GM12878 (cell line): ENCODE data around the gene SPHK2. TPM values are rescaled to one million over a fixed set of nuclear protein-coding genes. Genes with fewer than 3 reads are reported as not detected.
A peak's percentile ranks its signal among the peaks of the same experiment; 100 is the strongest.

Source experiments
- ASH2L ChIP-seq: fragments of 300-600, 200-600 bp; sonication (generic); IDR thresholded peaks from 2 replicates; pipeline ENCODE4 v1.6.1; 2017; ENCODE audit warnings: low read depth, mild to moderate bottlenecking, borderline replicate concordance
- BACH1 ChIP-seq: fragments of 450-650 bp; IDR thresholded peaks from 2 replicates; pipeline ENCODE4 v1.6.1; 2017; ENCODE audit warnings: mild to moderate bottlenecking, borderline replicate concordance
- CBX5 ChIP-seq: sonication (generic); IDR thresholded peaks from 2 replicates; pipeline ENCODE4 v1.6.1; 2016; ENCODE audit warnings: low read depth, moderate library complexity, mild to moderate bottlenecking, inconsistent platforms
- CREB1 ChIP-seq: IDR thresholded peaks from 2 replicates; pipeline ENCODE4 v1.6.1; 2012; ENCODE audit warnings: low read depth, mild to moderate bottlenecking, inconsistent platforms
- DPF2 ChIP-seq: fragments of 450-650 bp; IDR thresholded peaks from 2 replicates; pipeline ENCODE4 v1.6.1; 2017; ENCODE audit warnings: mild to moderate bottlenecking
- E4F1 ChIP-seq: fragments of 450-650 bp; IDR thresholded peaks from 2 replicates; pipeline ENCODE4 v1.6.1; 2018; ENCODE audit warnings: borderline replicate concordance, mild to moderate bottlenecking; ENCODE audit not compliant: partially characterized antibody
- EED ChIP-seq: sonication (generic); IDR thresholded peaks from 2 replicates; pipeline ENCODE4 v1.6.1; 2016; ENCODE audit warnings: antibody characterized with exemption, low read depth
- ELK1 ChIP-seq: IDR thresholded peaks from 2 replicates; pipeline ENCODE4 v1.6.1; 2012; ENCODE audit warnings: low read depth, low read length, improper control_type of control experiment
- FOXM1 ChIP-seq: IDR thresholded peaks from 2 replicates; pipeline ENCODE4 v1.6.1; 2012; ENCODE audit warnings: low read depth, mild to moderate bottlenecking, inconsistent platforms, low read length, moderate library complexity
- HCFC1 ChIP-seq: fragments of 150-350 bp; IDR thresholded peaks from 2 replicates; pipeline ENCODE4 v1.6.1; 2014; ENCODE audit warnings: low read length
- HDGF ChIP-seq: fragments of 450-650 bp; IDR thresholded peaks from 2 replicates; pipeline ENCODE4 v1.6.1; 2016; ENCODE audit warnings: antibody characterized with exemption
- IRF4 ChIP-seq: IDR thresholded peaks from 2 replicates; pipeline ENCODE4 v1.6.1; 2011; ENCODE audit warnings: low read depth, low read length
- KAT2A ChIP-seq: conservative IDR thresholded peaks from 2 replicates; pipeline ENCODE4 v1.6.1; 2011; ENCODE audit warnings: low read depth, low read length; ENCODE audit not compliant: control insufficient read depth
- KLF5 ChIP-seq: fragments of 450-650 bp; IDR thresholded peaks from 2 replicates; pipeline ENCODE4 v1.6.1; 2014; ENCODE audit warnings: mild to moderate bottlenecking; ENCODE audit not compliant: partially characterized antibody
- MYB ChIP-seq: fragments of 150-350 bp; IDR thresholded peaks from 2 replicates; pipeline ENCODE4 v1.6.1; 2014; ENCODE audit warnings: mild to moderate bottlenecking, low read depth, low read length, borderline replicate concordance
- NRF1 ChIP-seq: conservative IDR thresholded peaks from 2 replicates; pipeline ENCODE4 v1.6.1; 2011; ENCODE audit warnings: mild to moderate bottlenecking, low read depth, low read length, improper control_type of control experiment
- POLR2AphosphoS2 ChIP-seq: IDR thresholded peaks from 2 replicates; pipeline ENCODE4 v1.6.1; 2011; ENCODE audit warnings: low read depth, mild to moderate bottlenecking, low read length, improper control_type of control experiment, moderate library complexity
- POLR2AphosphoS5 ChIP-seq: IDR thresholded peaks from 2 replicates; pipeline ENCODE4 v1.6.1; 2011; ENCODE audit warnings: mild to moderate bottlenecking, low read length, inconsistent platforms
- POU2F2 ChIP-seq: IDR thresholded peaks from 3 replicates; pipeline ENCODE4 v1.6.1; 2011; ENCODE audit warnings: low read depth, mild to moderate bottlenecking, low read length, borderline replicate concordance
- SIN3A ChIP-seq: IDR thresholded peaks from 2 replicates; pipeline ENCODE4 v1.6.1; 2012; ENCODE audit warnings: low read depth, low read length, improper control_type of control experiment
- SMAD1 ChIP-seq: fragments of 450-650 bp; IDR thresholded peaks from 2 replicates; pipeline ENCODE4 v1.6.1; 2018; ENCODE audit warnings: mild to moderate bottlenecking, low read depth; ENCODE audit not compliant: partially characterized antibody
- SMAD5 ChIP-seq: IDR thresholded peaks from 2 replicates; pipeline ENCODE4 v1.6.1; 2016; ENCODE audit warnings: antibody characterized with exemption, low read depth
- SMARCA5 ChIP-seq: fragments of 450-650 bp; IDR thresholded peaks from 2 replicates; pipeline ENCODE4 v1.6.1; 2017; ENCODE audit warnings: mild to moderate bottlenecking
- SMC3 ChIP-seq: IDR thresholded peaks from 2 replicates; pipeline ENCODE4 v1.6.1; 2011; ENCODE audit warnings: low read length, improper control_type of control experiment, borderline replicate concordance
- SREBF1 ChIP-seq: IDR thresholded peaks from 2 replicates; pipeline ENCODE4 v1.6.1; 2012; ENCODE audit warnings: mild to moderate bottlenecking, low read length
- TBL1XR1 ChIP-seq: IDR thresholded peaks from 2 replicates; pipeline ENCODE4 v1.6.1; 2012; ENCODE audit warnings: low read depth, low read length, improper control_type of control experiment
- TCF12 ChIP-seq: IDR thresholded peaks from 2 replicates; pipeline ENCODE4 v1.6.1; 2011; ENCODE audit warnings: low read depth, mild to moderate bottlenecking, low read length
- TCF7 ChIP-seq: IDR thresholded peaks from 2 replicates; pipeline ENCODE4 v1.6.1; 2014; ENCODE audit warnings: antibody characterized with exemption, borderline replicate concordance
- ZBED1 ChIP-seq: IDR thresholded peaks from 2 replicates; pipeline ENCODE4 v1.6.1; 2016; ENCODE audit warnings: borderline replicate concordance
- ZNF217 ChIP-seq: fragments of 450-650 bp; IDR thresholded peaks from 2 replicates; pipeline ENCODE4 v1.6.1; 2017; ENCODE audit warnings: antibody characterized with exemption, mild to moderate bottlenecking
- ZNF622 ChIP-seq: fragments of 450-650 bp; IDR thresholded peaks from 2 replicates; pipeline ENCODE4 v1.6.1; 2017; ENCODE audit warnings: mild to moderate bottlenecking, inconsistent platforms
- polyA plus RNA-seq, 11 experiments: library from polyadenylated mRNA; depleted of rRNA in 4 of 11; unstranded in 6 of 11; stranded (reverse) in 5 of 11; fragments of >200 nt; fragmentation: Nextera tagmentation in 4 of 11; fragmentation: Illumina TruSeq in 1 of 11; extraction: Ambion mirVana in 4 of 11; extraction: Trizol in 1 of 11; gene quantifications; 1 replicate in 1 of 11; 2 replicates in 10 of 11; pipeline versions ENCODE4 v1.2.1 to v1.2.3, GENCODE V29; 2011 to 2016; ENCODE audit warnings: inconsistent platforms in 2 of 11, missing spikeins in 2 of 11, low read depth in 1 of 11
- total RNA-seq, 4 experiments: library from RNA; depleted of rRNA in 3 of 4; stranded (reverse); fragments of >200 nt in 3 of 4; fragmentation: Illumina TruSeq in 1 of 4; extraction: Trizol in 1 of 4; gene quantifications; 2 replicates each; pipeline versions ENCODE4 v1.2.1 to v1.2.3, GENCODE V29; 2013 to 2021

SPHK2 gene
- total and polyA plus RNA-seq, 10 of the 15 experiments (the other 5 are each of a cell fraction or from before 2014, with no cell fraction given), result 0.37 to 40.5 (median 11.2) TPM

DNA sequence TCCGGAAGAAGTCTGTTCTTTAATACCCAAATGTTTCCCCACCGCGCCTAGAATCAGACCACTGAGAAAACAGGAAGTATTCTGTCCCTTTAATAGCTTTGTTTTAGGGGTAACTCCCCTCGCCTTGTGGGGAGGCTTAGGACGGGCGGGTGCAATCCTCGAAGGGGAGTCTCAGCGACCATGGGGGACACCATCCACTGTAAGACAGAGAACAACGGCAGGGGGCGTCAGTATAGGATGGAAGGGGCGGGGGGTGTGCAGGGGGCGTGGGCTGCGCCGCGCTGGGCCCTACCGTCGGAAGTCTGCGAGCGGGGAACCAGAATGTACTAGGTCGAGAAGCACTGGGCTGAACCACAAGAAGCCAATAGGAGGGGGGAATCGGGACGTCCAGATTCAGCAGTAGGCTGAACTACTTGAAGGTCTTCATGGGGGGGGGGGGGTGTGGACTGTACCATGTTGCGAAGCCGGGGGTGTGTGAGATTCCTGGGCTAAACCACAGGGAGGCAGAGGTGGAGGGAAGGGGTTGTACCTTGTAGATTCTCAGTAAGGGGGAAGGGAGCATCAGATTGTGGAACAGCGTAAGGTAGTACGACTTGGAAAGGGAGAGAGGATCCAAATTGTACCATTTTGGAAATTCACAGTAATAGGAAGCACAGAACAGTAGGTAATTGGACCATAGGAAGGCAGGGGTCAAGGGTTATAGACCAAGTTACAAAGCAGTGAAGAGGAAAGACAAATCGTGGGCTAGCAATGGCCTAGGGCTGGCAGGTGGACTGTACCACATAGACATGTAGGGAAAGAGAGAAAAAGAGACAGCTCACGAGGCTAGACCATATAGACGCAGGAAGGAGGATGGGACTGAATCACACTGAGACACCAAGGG, 18.9 kb downstream of the SPHK2 start (continued):
- peak; percentile 88 for TF ChIP-seq KLF5
- TF ChIP-seq BACH1, result no peak
- TF ChIP-seq ELK1, result no peak
- TF ChIP-seq ASH2L, result no peak
- TF ChIP-seq SIN3A, result no peak
- 0 out of 2 replicates have a peak, but pooled peaks have one; percentile 74 for TF ChIP-seq POLR2AphosphoS2
- peak; percentile 82 for TF ChIP-seq POLR2AphosphoS5
- no peak for TF ChIP-seq DPF2
- TF ChIP-seq ZNF622, result no peak
- TF ChIP-seq CREB1, result 0 out of 2 replicates have a peak, but pooled peaks have one; percentile 12
- no peak for TF ChIP-seq MYB
- TF ChIP-seq TBL1XR1, result no peak
- TF ChIP-seq SMC3, result no peak
- TF ChIP-seq CBX5, result no peak
- TF ChIP-seq TCF7, result no peak
- TF ChIP-seq FOXM1, result no peak
- TF ChIP-seq HCFC1, result peak; percentile 25
- TF ChIP-seq ZNF217, result no peak
- TF ChIP-seq EED, result no peak
- TF ChIP-seq HDGF, result peak; percentile 93
- TF ChIP-seq E4F1, result no peak
- TF ChIP-seq KAT2A, result no peak
- TF ChIP-seq NRF1, result no peak
- TF ChIP-seq IRF4, result no peak
- TF ChIP-seq ZBED1, result no peak
- TF ChIP-seq TCF12, result no peak
- TF ChIP-seq SMARCA5, result 0 out of 2 replicates have a peak, but pooled peaks have one; percentile 22
- TF ChIP-seq SMAD1, result peak; percentile 56
- TF ChIP-seq SREBF1, result peak; percentile 96
- no peak; the same call in 1 of the 2 replicates for TF ChIP-seq SMAD5
- TF ChIP-seq POU2F2, result peak; percentile 17; the same call in 1 of the 3 replicates
